Measurements from ENCODE around the gene CHST2. TPM values are rescaled to one million over a fixed set of nuclear protein-coding genes. Genes with fewer than 3 reads are reported as not detected.
A peak's percentile ranks its signal among the peaks of the same experiment; 100 is the strongest.

The CHST2 gene
- total and polyA plus RNA-seq, 5 experiments from 2014 or later, result 4.2 to 11.4 (median 5.2) TPM

GRCh38 chr3:143166376-143166775 is 46.8 kb downstream of the CHST2 start:
- Mint-ChIP-seq H3K27ac (no peak overlapping the region), H3K4me3 (no peak overlapping the region), H3K9me3 (no peaks in the 10 kb centered on the region), H3K36me3 (no peaks in the 10 kb centered on the region), H3K4me1 (peaks cover 38 to 88% (median 74%) of the 10 kb centered on the region in 4 donors), H3K27me3 (no peaks in the 10 kb centered on the region)
- POLR2A ChIA-PET, result interaction anchor here (0.5 to 0.7 kb wide), 2 partner anchors 17 to 31 kb away, joined by 3 read pairs; no protein-coding TSS in a partner anchor
- DNase-seq, result no peak
- ATAC-seq, result no peak

- no peaks in the 10 kb centered on the region for H3K27me3 Mint-ChIP-seq
- no peak for ATAC-seq
- no peak for DNase-seq
- peak overlapping the region in 8 of 10 donors; percentile 9 to 55 (median 36) for H3K4me3 Mint-ChIP-seq
- peaks cover 45 to 95% (median 83%) of the 10 kb centered on the region in 4 donors for H3K4me1 Mint-ChIP-seq
- H3K9me3 Mint-ChIP-seq, result peaks cover 0 to 5% (median 3%) of the 10 kb centered on the region in 9 donors
- POLR2A ChIA-PET, result interaction anchor here (0.8 kb wide), 1 partner anchor 48 kb away, joined by 3 read pairs; the partner anchor contains the start of gene CHST2
- peak overlapping the region; percentile 4 to 95 (median 85) for H3K27ac Mint-ChIP-seq
- peaks cover 0 to 5% (median 0%) of the 10 kb centered on the region in 3 donors for H3K36me3 Mint-ChIP-seq
These were observed 48.6 kb downstream of the CHST2 start for GRCh38 chr3:143167969-143168854.

GRCh38 chr3:143168855-143169192 is 49.3 kb downstream of the CHST2 start:
- H3K9me3 Mint-ChIP-seq, result peaks cover 0 to 10% (median 5%) of the 10 kb centered on the region in 9 donors
- no peak for ATAC-seq
- H3K4me3 Mint-ChIP-seq, result peak overlapping the region in 9 of 10 donors; percentile 9 to 55 (median 46)
- H3K4me1 Mint-ChIP-seq, result peaks cover 43 to 91% (median 81%) of the 10 kb centered on the region in 4 donors
- peak overlapping the region; percentile 23 to 95 (median 85) for H3K27ac Mint-ChIP-seq
- DNase-seq, result no peak
- POLR2A ChIA-PET, result interaction anchor here (0.8 to 1.8 kb wide), 2 partner anchors 8 to 49 kb away, joined by 3 to 4 read pairs; partner anchors contain the start of gene CHST2
- H3K36me3 Mint-ChIP-seq, result peaks cover 0 to 8% (median 2%) of the 10 kb centered on the region in 3 donors
- H3K27me3 Mint-ChIP-seq, result no peaks in the 10 kb centered on the region

GRCh38 chr3:143170074-143170473 is 50.5 kb downstream of the CHST2 start:
- peak in 3 of 10 donors; percentile 15 to 25 (median 20) for DNase-seq
- H3K27ac Mint-ChIP-seq, result peak overlapping the region; percentile 85 to 97 (median 89)
- peak overlapping the region; percentile 57 to 83 (median 76) for H3K4me3 Mint-ChIP-seq
- peaks cover 0 to 13% (median 5%) of the 10 kb centered on the region in 9 donors for H3K9me3 Mint-ChIP-seq
- POLR2A ChIA-PET, result interaction anchor here (1.0 to 2.7 kb wide), 4 partner anchors 9 to 50 kb away, joined by 3 to 18 read pairs (median 4); partner anchors contain the start of gene CHST2
- no peaks in the 10 kb centered on the region for H3K27me3 Mint-ChIP-seq
- H3K4me1 Mint-ChIP-seq, result peaks cover 44 to 91% (median 81%) of the 10 kb centered on the region in 4 donors
- peaks cover 0 to 9% (median 4%) of the 10 kb centered on the region in 3 donors for H3K36me3 Mint-ChIP-seq
- ATAC-seq, result peak; percentile 39

GRCh38 chr3:143170676-143171075 is 51.1 kb downstream of the CHST2 start:
- peak overlapping the region; percentile 57 to 83 (median 76) for H3K4me3 Mint-ChIP-seq

GRCh38 chr3:143171141-143171980 is 51.8 kb downstream of the CHST2 start:
- no peaks in the 10 kb centered on the region for H3K27me3 Mint-ChIP-seq
- peaks cover 47 to 87% (median 81%) of the 10 kb centered on the region in 4 donors for H3K4me1 Mint-ChIP-seq
- H3K4me3 Mint-ChIP-seq, result peak overlapping the region; percentile 57 to 83 (median 75)
- H3K27ac Mint-ChIP-seq, result peak overlapping the region; percentile 85 to 97 (median 89)
- DNase-seq (peak in 5 of 10 donors; percentile 13 to 62 (median 51)), ATAC-seq (peak; percentile 70 to 78)
- POLR2A ChIA-PET, result interaction anchor here (0.9 to 2.7 kb wide), 4 partner anchors 19 to 51 kb away, joined by 3 to 18 read pairs (median 4); partner anchors contain the start of gene CHST2
- peaks cover 0 to 9% (median 4%) of the 10 kb centered on the region in 3 donors for H3K36me3 Mint-ChIP-seq
- H3K9me3 Mint-ChIP-seq, result peaks cover 0 to 13% (median 5%) of the 10 kb centered on the region in 9 donors

More at GRCh38 chr3:143170676-143171075, 51.1 kb downstream of the CHST2 start:
- POLR2A ChIA-PET, result interaction anchor here (0.9 to 2.7 kb wide), 6 partner anchors 10 to 51 kb away, joined by 3 to 18 read pairs (median 4); partner anchors contain the start of gene CHST2
- H3K27ac Mint-ChIP-seq, result peak overlapping the region; percentile 85 to 97 (median 89)
- DNase-seq, result peak in 3 of 10 donors; percentile 11 to 51 (median 50)
- peaks cover 47 to 91% (median 81%) of the 10 kb centered on the region in 4 donors for H3K4me1 Mint-ChIP-seq
- H3K27me3 Mint-ChIP-seq, result no peaks in the 10 kb centered on the region
- peaks cover 0 to 9% (median 4%) of the 10 kb centered on the region in 3 donors for H3K36me3 Mint-ChIP-seq
- ATAC-seq, result peak; percentile 49 to 52
- peaks cover 0 to 13% (median 5%) of the 10 kb centered on the region in 9 donors for H3K9me3 Mint-ChIP-seq

GRCh38 chr3:143172062-143172794 is 52.7 kb downstream of the CHST2 start:
- Mint-ChIP-seq H3K4me3 (peak overlapping the region; percentile 2 to 76 (median 58)), H3K27ac (peak overlapping the region; percentile 69 to 97 (median 89)), H3K36me3 (peaks cover 0 to 9% (median 4%) of the 10 kb centered on the region in 3 donors), H3K9me3 (peaks cover 0 to 13% (median 5%) of the 10 kb centered on the region in 9 donors), H3K27me3 (no peaks in the 10 kb centered on the region), H3K4me1 (peaks cover 47 to 82% (median 80%) of the 10 kb centered on the region in 4 donors)
- no peak for DNase-seq
- ATAC-seq, result no peak
- POLR2A ChIA-PET, result interaction anchor here (2.7 kb wide), 1 partner anchor 52 kb away, joined by 18 read pairs; the partner anchor contains the start of gene CHST2

- POLR2A ChIA-PET, result no interaction called here
- DNase-seq (no peak), ATAC-seq (no peak)
- H3K4me1 Mint-ChIP-seq, result peaks cover 49 to 80% (median 78%) of the 10 kb centered on the region in 4 donors
- H3K27ac Mint-ChIP-seq, result peak overlapping the region; percentile 69 to 97 (median 89)
- no peaks in the 10 kb centered on the region for H3K27me3 Mint-ChIP-seq
- peak overlapping the region; percentile 2 to 76 (median 58) for H3K4me3 Mint-ChIP-seq
- peaks cover 0 to 9% (median 4%) of the 10 kb centered on the region in 3 donors for H3K36me3 Mint-ChIP-seq
- peaks cover 0 to 13% (median 5%) of the 10 kb centered on the region in 9 donors for H3K9me3 Mint-ChIP-seq
These were observed 53.2 kb downstream of the CHST2 start for GRCh38 chr3:143172795-143173145.

- no peak for ATAC-seq
- peak overlapping the region; percentile 37 to 97 (median 86) for H3K27ac Mint-ChIP-seq
- POLR2A ChIA-PET, result interaction anchor here (0.9 kb wide), 1 partner anchor 63 kb away, joined by 3 read pairs; no protein-coding TSS in a partner anchor
These were observed 53.7 kb downstream of the CHST2 start for GRCh38 chr3:143173242-143173641.

More at GRCh38 chr3:143173242-143173641, 53.7 kb downstream of the CHST2 start:
- Mint-ChIP-seq H3K4me3 (peak overlapping the region in 5 of 10 donors; percentile 29 to 76 (median 49)), H3K27me3 (no peaks in the 10 kb centered on the region), H3K36me3 (peaks cover 0 to 9% (median 4%) of the 10 kb centered on the region in 3 donors), H3K4me1 (peaks cover 46 to 78% (median 74%) of the 10 kb centered on the region in 4 donors), H3K9me3 (peaks cover 0 to 13% (median 5%) of the 10 kb centered on the region in 9 donors)
- no peak for DNase-seq
